Measurements from ENCODE around the gene STPG4.

The STPG4 gene

GRCh38 chr2:47067788-47068407 lies 87.2 kb downstream of the STPG4 start (continued):
- TF ChIP-seq AEBP2 (tag by site-specific recombination; IDR thresholded peaks at IDR 0.05; ENCODE audit: borderline replicate concordance) (no peak), REST (tag by site-specific recombination; IDR thresholded peaks at IDR 0.05) (no peak), SP3 (tag by site-specific recombination; IDR thresholded peaks at IDR 0.05) (no peak)

- Histone ChIP-seq H3K4me1 (ENCODE audit: control insufficient read depth, insufficient read depth, low read length) (peaks cover 7% of the 10 kb centered on the region; the same call in 1 of the 2 replicates), H3K4me3 (ENCODE audit: low read depth, low read length) (no peak overlapping the region), H3K27ac (ENCODE audit: extremely low read depth, low read depth, low read length) (no peak overlapping the region), H3K9me3 (ENCODE audit: control insufficient read depth, insufficient read depth, low read depth, low read length) (no peaks in the 10 kb centered on the region), H3K36me3 (ENCODE audit: control insufficient read depth in 2 of 2, insufficient read depth in 1 of 2, low read length in 2 of 2) (no peaks in the 10 kb centered on the region)
- ChIA-PET CTCF (interaction anchor here (1.0 to 1.6 kb wide), 2 partner anchors 27 to 76 kb away, joined by 3 to 5 read pairs; no protein-coding TSS in a partner anchor), POLR2A (interaction anchor here (0.6 to 2.3 kb wide), 4 partner anchors 22 to 116 kb away, joined by 3 to 7 read pairs (median 4); no protein-coding TSS in a partner anchor)
- TF ChIP-seq ZNF843 (tag by site-specific recombination; IDR thresholded peaks at IDR 0.05): no peak
- no peak for TF ChIP-seq ELK4 (IDR thresholded peaks at IDR 0.05; ENCODE audit: borderline replicate concordance, low read depth, low read length)
- TF ChIP-seq PRDM4 (tag by site-specific recombination; IDR thresholded peaks at IDR 0.05): no peak
- no peak for TF ChIP-seq ZBTB21 (tag by site-specific recombination; IDR thresholded peaks at IDR 0.05)
- TF ChIP-seq ZNF239 (tag by site-specific recombination; IDR thresholded peaks at IDR 0.05): no peak
- TF ChIP-seq ZNF335 (tag by site-specific recombination; conservative IDR thresholded peaks at IDR 0.05): no peak
- TF ChIP-seq ZNF202 (tag by site-specific recombination; IDR thresholded peaks at IDR 0.05; ENCODE audit: borderline replicate concordance): no peak
- no peak for TF ChIP-seq ATF2 (tag by site-specific recombination; IDR thresholded peaks at IDR 0.05; ENCODE audit: low read depth)
- no peak for TF ChIP-seq BCL11B (tag by site-specific recombination; IDR thresholded peaks at IDR 0.05; ENCODE audit: low read depth)
- no peak for TF ChIP-seq SP7 (tag by site-specific recombination; IDR thresholded peaks at IDR 0.05)
- no peak for TF ChIP-seq ZNF391 (tag by site-specific recombination; IDR thresholded peaks at IDR 0.05; ENCODE audit: borderline replicate concordance, low read depth)
- no peak for TF ChIP-seq ZFHX2 (tag by site-specific recombination; conservative IDR thresholded peaks at IDR 0.05)
- TF ChIP-seq ZBTB8A (tag by site-specific recombination; IDR thresholded peaks at IDR 0.05): no peak
- TF ChIP-seq PRDM1 (tag by site-specific recombination; IDR thresholded peaks at IDR 0.05): no peak
- no peak for TF ChIP-seq ZNF23 (tag by site-specific recombination; IDR thresholded peaks at IDR 0.05; ENCODE audit: borderline replicate concordance)
- no peak for TF ChIP-seq ZXDB (tag by site-specific recombination; IDR thresholded peaks at IDR 0.05)
- no peak for TF ChIP-seq ZNF155 (tag by site-specific recombination; IDR thresholded peaks at IDR 0.05)
- TF ChIP-seq ZNF600 (tag by site-specific recombination; IDR thresholded peaks at IDR 0.05): no peak
Observed at GRCh38 chr2:47065771-47066380, 89.2 kb downstream of the STPG4 start.

Data from HEK293 (cell line).